ENCODE results near the gene NDFIP1.
A peak's percentile ranks its signal among the peaks of the same experiment; 100 is the strongest.

Gene NDFIP1

GRCh38 chr5:142150431-142150830, 41.9 kb downstream of the NDFIP1 start:
- Histone ChIP-seq H3K36me3 (ENCODE audit: insufficient read depth, low read length) (peaks cover 48% of the 10 kb centered on the region), H3K27ac (ENCODE audit: low read length) (no peak overlapping the region), H3K4me3 (ENCODE audit: low read depth in 1 of 2, low read length in 2 of 2) (no peak overlapping the region), H3K9me3 (ENCODE audit: insufficient read depth, low read length, severe bottlenecking) (no peaks in the 10 kb centered on the region), H4K20me1 (ENCODE audit: insufficient read depth, low read length) (no peaks in the 10 kb centered on the region), H3K79me2 (ENCODE audit: insufficient read depth, low read length) (no peaks in the 10 kb centered on the region), H3K4me2 (ENCODE audit: insufficient read depth, low read length) (no peak overlapping the region), H2AFZ (ENCODE audit: low read depth, low read length) (no peak overlapping the region), H3K4me1 (ENCODE audit: insufficient read depth, low read length) (peaks cover 9% of the 10 kb centered on the region; the same call in 1 of the 2 replicates), H3K27me3 (ENCODE audit: insufficient read depth, low read length, poor library complexity) (no peaks in the 10 kb centered on the region), H3K9ac (ENCODE audit: low read depth, low read length) (no peak overlapping the region)
- TF ChIP-seq EZH2 (IDR thresholded peaks at IDR 0.05; ENCODE audit: borderline replicate concordance, low read depth, low read length, severe bottlenecking), result no peak
- TF ChIP-seq, protein P1, sequence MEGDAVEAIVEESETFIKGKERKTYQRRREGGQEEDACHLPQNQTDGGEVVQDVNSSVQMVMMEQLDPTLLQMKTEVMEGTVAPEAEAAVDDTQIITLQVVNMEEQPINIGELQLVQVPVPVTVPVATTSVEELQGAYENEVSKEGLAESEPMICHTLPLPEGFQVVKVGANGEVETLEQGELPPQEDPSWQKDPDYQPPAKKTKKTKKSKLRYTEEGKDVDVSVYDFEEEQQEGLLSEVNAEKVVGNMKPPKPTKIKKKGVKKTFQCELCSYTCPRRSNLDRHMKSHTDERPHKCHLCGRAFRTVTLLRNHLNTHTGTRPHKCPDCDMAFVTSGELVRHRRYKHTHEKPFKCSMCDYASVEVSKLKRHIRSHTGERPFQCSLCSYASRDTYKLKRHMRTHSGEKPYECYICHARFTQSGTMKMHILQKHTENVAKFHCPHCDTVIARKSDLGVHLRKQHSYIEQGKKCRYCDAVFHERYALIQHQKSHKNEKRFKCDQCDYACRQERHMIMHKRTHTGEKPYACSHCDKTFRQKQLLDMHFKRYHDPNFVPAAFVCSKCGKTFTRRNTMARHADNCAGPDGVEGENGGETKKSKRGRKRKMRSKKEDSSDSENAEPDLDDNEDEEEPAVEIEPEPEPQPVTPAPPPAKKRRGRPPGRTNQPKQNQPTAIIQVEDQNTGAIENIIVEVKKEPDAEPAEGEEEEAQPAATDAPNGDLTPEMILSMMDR (IDR thresholded peaks at IDR 0.05; ENCODE audit: borderline replicate concordance, extremely low read depth, low read length, poor library complexity, severe bottlenecking), result no peak
- ATAC-seq (ENCODE audit: insufficient read depth, low read depth), result no peak
- DNase-seq, result no peak

GRCh38 chr5:142151436-142152383, 43.1 kb downstream of the NDFIP1 start:
- Histone ChIP-seq H3K36me3 (ENCODE audit: insufficient read depth, low read length) (peaks cover 35% of the 10 kb centered on the region), H3K4me1 (ENCODE audit: insufficient read depth, low read length) (peaks cover 9% of the 10 kb centered on the region; the same call in 1 of the 2 replicates), H3K4me2 (ENCODE audit: insufficient read depth, low read length) (no peak overlapping the region), H3K9ac (ENCODE audit: low read depth, low read length) (no peak overlapping the region), H3K27ac (ENCODE audit: low read length) (no peak overlapping the region), H2AFZ (ENCODE audit: low read depth, low read length) (no peak overlapping the region), H3K27me3 (ENCODE audit: insufficient read depth, low read length, poor library complexity) (no peaks in the 10 kb centered on the region), H4K20me1 (ENCODE audit: insufficient read depth, low read length) (no peaks in the 10 kb centered on the region), H3K4me3 (ENCODE audit: low read depth in 1 of 2, low read length in 2 of 2) (no peak overlapping the region), H3K9me3 (ENCODE audit: insufficient read depth, low read length, severe bottlenecking) (no peaks in the 10 kb centered on the region), H3K79me2 (ENCODE audit: insufficient read depth, low read length) (no peaks in the 10 kb centered on the region)
- TF ChIP-seq EZH2 (IDR thresholded peaks at IDR 0.05; ENCODE audit: borderline replicate concordance, low read depth, low read length, severe bottlenecking), result no peak
- TF ChIP-seq, protein P1 (IDR thresholded peaks at IDR 0.05; ENCODE audit: borderline replicate concordance, extremely low read depth, low read length, poor library complexity, severe bottlenecking), result peak; percentile 91
- DNase-seq (peak; percentile 57), ATAC-seq (ENCODE audit: insufficient read depth, low read depth) (peak; percentile 78)

DNA sequence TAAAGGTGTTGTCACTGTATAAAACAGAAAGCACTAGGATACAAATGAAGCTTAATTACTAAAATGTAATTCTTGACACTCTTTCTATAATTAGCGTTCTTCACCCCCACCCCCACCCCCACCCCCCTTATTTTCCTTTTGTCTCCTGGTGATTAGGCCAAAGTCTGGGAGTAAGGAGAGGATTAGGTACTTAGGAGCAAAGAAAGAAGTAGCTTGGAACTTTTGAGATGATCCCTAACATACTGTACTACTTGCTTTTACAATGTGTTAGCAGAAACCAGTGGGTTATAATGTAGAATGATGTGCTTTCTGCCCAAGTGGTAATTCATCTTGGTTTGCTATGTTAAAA, 43.8 kb downstream of the NDFIP1 start:
- no peak for ATAC-seq (ENCODE audit: insufficient read depth, low read depth)
- Histone ChIP-seq H3K9me3 (ENCODE audit: insufficient read depth, low read length, severe bottlenecking) (no peaks in the 10 kb centered on the region), H3K4me3 (ENCODE audit: low read depth in 1 of 2, low read length in 2 of 2) (no peak overlapping the region), H3K36me3 (ENCODE audit: insufficient read depth, low read length) (peaks cover 29% of the 10 kb centered on the region), H4K20me1 (ENCODE audit: insufficient read depth, low read length) (no peaks in the 10 kb centered on the region), H3K4me1 (ENCODE audit: insufficient read depth, low read length) (peaks cover 9% of the 10 kb centered on the region; the same call in 1 of the 2 replicates), H3K79me2 (ENCODE audit: insufficient read depth, low read length) (no peaks in the 10 kb centered on the region), H2AFZ (ENCODE audit: low read depth, low read length) (no peak overlapping the region), H3K9ac (ENCODE audit: low read depth, low read length) (no peak overlapping the region), H3K27ac (ENCODE audit: low read length) (no peak overlapping the region), H3K4me2 (ENCODE audit: insufficient read depth, low read length) (no peak overlapping the region), H3K27me3 (ENCODE audit: insufficient read depth, low read length, poor library complexity) (no peaks in the 10 kb centered on the region)
- no peak for DNase-seq
- TF ChIP-seq EZH2 (IDR thresholded peaks at IDR 0.05; ENCODE audit: borderline replicate concordance, low read depth, low read length, severe bottlenecking), result no peak
- TF ChIP-seq, protein P1 (IDR thresholded peaks at IDR 0.05; ENCODE audit: borderline replicate concordance, extremely low read depth, low read length, poor library complexity, severe bottlenecking), result no peak
